BJ (cell line): ENCODE data around the gene IPO13. TPM values are rescaled to one million over a fixed set of nuclear protein-coding genes. Genes with fewer than 3 reads are reported as not detected.

Experiments
- CTCF ChIA-PET: fragments of 350-600 bp; formaldehyde crosslinking; extraction: SDS; loops from one replicate; lab custom pipeline; 2021; ENCODE audit warnings: antibody characterized with exemption, inconsistent platforms; lab: Yijun Ruan, JAX
- POLR2A ChIA-PET: fragments of 300-600 bp; sonication (Branson Sonifier 250); formaldehyde crosslinking; extraction: SDS; loops from one replicate; lab custom pipeline; 2021; ENCODE audit warnings: antibody characterized with exemption; lab: Charles Lee
- DNase-seq: peaks from one replicate; pipeline ENCODE4 v3.0.0-alpha.2; 2011; ENCODE audit warnings: low read depth
- H3K27me3 ChIP-seq: 2 replicates; pipeline ENCODE4 v1.6.0; 2011; ENCODE audit warnings: low read length; ENCODE audit not compliant: control insufficient read depth, insufficient read depth
- H3K36me3 ChIP-seq: 2 replicates; pipeline ENCODE4 v1.5.1; 2011; ENCODE audit warnings: low read length; ENCODE audit not compliant: control insufficient read depth, insufficient read depth
- H3K4me3 ChIP-seq: 2 replicates; pipeline ENCODE4 v1.5.1; 2011; ENCODE audit warnings: low read depth, mild to moderate bottlenecking, control low read depth, low read length
- CTCF ChIP-seq: IDR thresholded peaks from 2 replicates; pipeline ENCODE4 v1.5.1; 2011; ENCODE audit warnings: low read depth, mild to moderate bottlenecking, control low read depth, inconsistent platforms, low read length, moderate library complexity; ENCODE audit not compliant: insufficient read depth
- polyA plus RNA-seq: library from polyadenylated mRNA; depleted of rRNA; stranded (reverse); fragments of >200 nt; gene quantifications from 2 replicates; pipeline ENCODE4 v1.2.3, GENCODE V29; 2011

The IPO13 gene
- polyA plus RNA-seq, 1 experiment: 24.8 TPM

DNA sequence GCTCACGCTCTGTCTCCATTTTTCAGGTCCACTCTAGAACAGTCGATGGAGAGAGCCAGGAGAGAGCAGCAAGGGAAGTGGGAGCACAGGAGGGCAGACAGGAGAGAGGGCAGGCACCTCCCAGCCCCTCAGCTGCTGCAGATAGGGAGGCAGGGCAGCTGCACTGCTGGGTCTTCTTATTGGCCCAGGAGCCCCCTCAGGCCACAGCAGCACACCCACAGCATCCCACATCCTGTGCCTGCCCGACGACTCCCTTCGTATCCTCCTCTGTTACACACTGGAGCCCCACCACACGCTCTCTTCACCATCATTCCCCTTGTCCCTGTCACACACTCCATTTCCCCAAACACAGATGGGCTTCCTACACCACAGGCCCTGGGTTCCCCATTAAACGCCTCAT is 26.8 kb upstream of the IPO13 start:
- TF ChIP-seq CTCF: no peak
- POLR2A ChIA-PET: no interaction called here
- Histone ChIP-seq H3K36me3 (peaks cover 1% of the 10 kb centered on the region; the same call in 1 of the 2 replicates), H3K4me3 (no peak overlapping the region), H3K27me3 (no peaks in the 10 kb centered on the region)
- CTCF ChIA-PET: interaction anchor here (1.4 to 2.1 kb wide), 2 partner anchors 15 to 156 kb away, joined by 9 to 13 read pairs; partner anchors contain the start of gene ARTN
- no peak for DNase-seq

DNA sequence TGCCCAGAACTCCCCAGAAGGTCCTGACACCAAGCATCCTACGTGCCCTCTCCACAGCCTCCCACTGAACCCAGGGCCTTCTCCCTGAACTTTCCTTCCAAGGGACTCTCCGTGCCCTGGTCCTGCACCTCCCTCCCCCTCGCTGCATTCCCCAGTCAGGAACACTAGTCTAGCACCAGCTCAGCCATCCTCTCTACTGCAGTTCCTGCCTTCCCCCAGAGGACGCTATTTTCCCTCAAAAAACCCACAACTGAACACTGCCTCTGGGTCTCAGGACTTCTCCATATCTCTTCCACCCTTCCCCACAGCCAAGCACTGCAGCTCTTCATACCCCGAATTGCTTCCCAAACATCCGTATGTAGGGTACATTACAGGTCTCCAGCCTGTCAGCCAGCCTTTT is 25.7 kb upstream of the IPO13 start:
- no peak overlapping the region for H3K4me3 ChIP-seq
- no peak for DNase-seq
- ChIA-PET CTCF (interaction anchor here (0.6 to 1.8 kb wide), 3 partner anchors 10 to 147 kb away, joined by 3 to 13 read pairs (median 3); partner anchors contain the start of gene ARTN), POLR2A (no interaction called here)
- TF ChIP-seq CTCF: no peak
- H3K27me3 ChIP-seq: no peaks in the 10 kb centered on the region
- peaks cover 2% of the 10 kb centered on the region; the same call in 1 of the 2 replicates for H3K36me3 ChIP-seq

- CTCF ChIA-PET: interaction anchor here (1.7 to 4.3 kb wide), 2 partner anchors 9 to 160 kb away, joined by 4 to 33 read pairs; partner anchors contain the start of gene ARTN
- POLR2A ChIA-PET: no interaction called here
- no peak for TF ChIP-seq CTCF
Observed at GRCh38 chr1:43924516-43924915, 22.2 kb upstream of the IPO13 start.

GRCh38 chr1:43925846-43926245 is 20.9 kb upstream of the IPO13 start:
- Histone ChIP-seq H3K4me3 (no peak overlapping the region), H3K36me3 (peaks cover 3% of the 10 kb centered on the region), H3K27me3 (no peaks in the 10 kb centered on the region)
- TF ChIP-seq CTCF: no peak
- POLR2A ChIA-PET: no interaction called here
- CTCF ChIA-PET: interaction anchor here (1.6 to 4.3 kb wide), 2 partner anchors 8 to 14 kb away, joined by 3 to 33 read pairs; partner anchors contain the start of gene ARTN
- no peak for DNase-seq

More at GRCh38 chr1:43924516-43924915, 22.2 kb upstream of the IPO13 start:
- no peak for DNase-seq
- no peak overlapping the region for H3K4me3 ChIP-seq
- H3K36me3 ChIP-seq: peaks cover 2% of the 10 kb centered on the region; the same call in 1 of the 2 replicates
- no peaks in the 10 kb centered on the region for H3K27me3 ChIP-seq

DNA sequence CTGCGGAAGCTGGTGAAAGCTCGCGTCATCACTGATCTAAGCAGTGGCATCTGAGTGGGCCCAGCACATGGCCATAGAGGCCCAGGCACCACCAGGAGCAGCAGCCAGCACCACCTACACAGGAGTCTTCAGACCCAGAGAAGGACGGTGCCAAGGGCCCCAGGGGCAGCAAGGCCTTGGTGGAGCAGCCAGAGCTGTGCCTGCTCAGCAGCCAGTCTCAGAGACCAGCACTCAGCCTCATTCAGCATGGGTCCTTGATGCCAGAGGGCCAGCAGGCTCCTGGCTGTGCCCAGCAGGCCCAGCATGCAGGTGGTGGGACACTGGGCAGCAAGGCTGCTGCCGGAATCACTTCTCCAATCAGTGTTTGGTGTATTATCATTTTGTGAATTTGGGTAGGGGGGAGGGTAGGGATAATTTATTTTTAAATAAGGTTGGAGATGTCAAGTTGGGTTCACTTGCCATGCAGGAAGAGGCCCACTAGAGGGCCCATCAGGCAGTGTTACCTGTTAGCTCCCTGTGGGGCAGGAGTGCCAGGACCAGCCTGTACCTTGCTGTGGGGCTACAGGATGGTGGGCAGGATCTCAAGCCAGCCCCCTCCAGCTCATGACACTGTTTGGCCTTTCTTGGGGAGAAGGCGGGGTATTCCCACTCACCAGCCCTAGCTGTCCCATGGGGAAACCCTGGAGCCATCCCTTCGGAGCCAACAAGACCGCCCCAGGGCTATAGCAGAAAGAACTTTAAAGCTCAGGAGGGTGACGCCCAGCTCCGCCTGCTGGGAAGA is 16.4 kb upstream of the IPO13 start:
- H3K36me3 ChIP-seq: peaks cover 3% of the 10 kb centered on the region
- TF ChIP-seq CTCF: peak; percentile 27; the same call in 1 of the 2 replicates
- DNase-seq: no peak
- ChIA-PET POLR2A (no interaction called here), CTCF (interaction anchor here (0.8 to 1.6 kb wide), 4 partner anchors 15 to 167 kb away, joined by 3 to 4 read pairs (median 4); no protein-coding TSS in a partner anchor)
- H3K4me3 ChIP-seq: no peak overlapping the region
- no peaks in the 10 kb centered on the region for H3K27me3 ChIP-seq
